A673 (cell line): ENCODE data around the gene TSPAN5. TPM values are rescaled to one million over a fixed set of nuclear protein-coding genes. Genes with fewer than 3 reads are reported as not detected.

Experiments used
- BruUV-seq: library from RNA; stranded (reverse); fragments of 400-500 nt; replicated peaks from 2 replicates; lab custom pipeline; 2021; lab: Mats Ljungman, UMichigan
- CTCF ChIA-PET: fragments of 300-600 bp; sonication (Branson Sonifier 250); formaldehyde crosslinking; loops from one replicate; lab custom pipeline; 2022; ENCODE audit warnings: antibody characterized with exemption; lab: Charles Lee
- POLR2A ChIA-PET: fragments of 300-600 bp; sonication (Branson Sonifier 250); formaldehyde crosslinking; loops from one replicate; lab custom pipeline; 2022; ENCODE audit warnings: antibody characterized with exemption; ENCODE audit not compliant: low non-redundant PET; lab: Charles Lee
- DNase-seq: peaks from one replicate; pipeline ENCODE4 v3.0.0-alpha.2; 2015; ENCODE audit warnings: low spot score
- H3K27ac ChIP-seq: fragments of 200-600 bp; sonication (generic); 2 replicates; pipeline ENCODE4 v1.5.1; 2016; ENCODE audit warnings: mixed run types, low read depth, mild to moderate bottlenecking, mixed read lengths, antibody characterized with exemption, low read length; ENCODE audit not compliant: poor library complexity, severe bottlenecking
- H3K27me3 ChIP-seq: fragments of 200-600 bp; sonication (generic); replicated peaks from 2 replicates; pipeline ENCODE4 v1.6.1; 2017; ENCODE audit warnings: mixed run types, low read depth, mild to moderate bottlenecking, mixed read lengths, antibody characterized with exemption, low read length; ENCODE audit not compliant: insufficient read depth, poor library complexity
- H3K36me3 ChIP-seq: fragments of 200-600 bp; sonication (generic); 2 replicates; pipeline ENCODE4 v1.6.1; 2016; ENCODE audit warnings: mixed run types, mild to moderate bottlenecking, mixed read lengths, antibody characterized with exemption, low read length; ENCODE audit not compliant: insufficient read depth, poor library complexity, severe bottlenecking
- H3K4me1 ChIP-seq: fragments of 200-600 bp; sonication (generic); 2 replicates; pipeline ENCODE4 v1.6.1; 2017; ENCODE audit warnings: mixed run types, mild to moderate bottlenecking, mixed read lengths, antibody characterized with exemption, low read length; ENCODE audit not compliant: insufficient read depth, poor library complexity, severe bottlenecking
- H3K4me3 ChIP-seq: fragments of 200-600 bp; sonication (generic); 2 replicates; pipeline ENCODE4 v1.5.1; 2016; ENCODE audit warnings: low read depth, mixed run types, mild to moderate bottlenecking, mixed read lengths, low read length; ENCODE audit not compliant: poor library complexity, severe bottlenecking
- H3K9me3 ChIP-seq: fragments of 200-600 bp; sonication (generic); 2 replicates; pipeline ENCODE4 v1.6.1; 2016; ENCODE audit warnings: mixed run types, low read depth, mild to moderate bottlenecking, mixed read lengths, antibody characterized with exemption, low read length; ENCODE audit not compliant: poor library complexity, severe bottlenecking
- CTCF ChIP-seq: fragments of 300-800, 200-600 bp; sonication (generic); conservative IDR thresholded peaks from 2 replicates; pipeline ENCODE4 v1.5.1; 2017; ENCODE audit warnings: low read depth, mild to moderate bottlenecking, antibody characterized with exemption, low read length, moderate library complexity, mixed read lengths
- EZH2 ChIP-seq: fragments of 200-600 bp; sonication (generic); IDR thresholded peaks from 2 replicates; pipeline ENCODE4 v1.6.1; 2017; ENCODE audit warnings: borderline replicate concordance, low read depth, mild to moderate bottlenecking, mixed read lengths, antibody characterized with exemption, low read length; ENCODE audit not compliant: poor library complexity, severe bottlenecking
- intact Hi-C: fragments of 100-400 bp; cut with micrococcal nuclease; formaldehyde crosslinking; loops from one replicate; pipeline ENCODE4 v1.10.0; 2022; ENCODE audit not compliant: unreplicated experiment
- total RNA-seq: library from RNA; stranded (reverse); gene quantifications from 2 replicates; pipeline ENCODE4 v1.2.3, GENCODE V29; 2021

TSPAN5 gene
- total RNA-seq, 1 experiment from 2014 or later: 15.2 TPM

- ChIA-PET POLR2A (no interaction called here), CTCF (no interaction called here)
- no peak for DNase-seq
- no peak overlapping the region for H3K4me3 ChIP-seq
- no peaks in the 10 kb centered on the region for H3K9me3 ChIP-seq
- no peaks in the 10 kb centered on the region for H3K27me3 ChIP-seq
- no peaks in the 10 kb centered on the region for H3K4me1 ChIP-seq
- intact Hi-C loops: no loop called here
- H3K27ac ChIP-seq: no peak overlapping the region
- TF ChIP-seq EZH2 (no peak), CTCF (no peak)
- BruUV-seq: no TSS peak
- H3K36me3 ChIP-seq: no peaks in the 10 kb centered on the region
These were observed 42.2 kb upstream of the TSPAN5 start for GRCh38 chr4:98700656-98701055.

GRCh38 chr4:98694076-98694475 lies 35.7 kb upstream of the TSPAN5 start:
- no TSS peak for BruUV-seq
- intact Hi-C loops: no loop called here
- Histone ChIP-seq H3K27me3 (no peaks in the 10 kb centered on the region), H3K36me3 (no peaks in the 10 kb centered on the region), H3K27ac (no peak overlapping the region), H3K4me3 (no peak overlapping the region), H3K9me3 (no peaks in the 10 kb centered on the region), H3K4me1 (no peaks in the 10 kb centered on the region)
- ChIA-PET POLR2A (no interaction called here), CTCF (no interaction called here)
- TF ChIP-seq CTCF (no peak), EZH2 (no peak)
- no peak for DNase-seq

- no peak for DNase-seq
- no peak for TF ChIP-seq CTCF
- no peak for TF ChIP-seq EZH2
- BruUV-seq: no TSS peak
- Histone ChIP-seq H3K27ac (no peak overlapping the region), H3K36me3 (no peaks in the 10 kb centered on the region), H3K27me3 (no peaks in the 10 kb centered on the region), H3K4me3 (no peak overlapping the region), H3K9me3 (no peaks in the 10 kb centered on the region), H3K4me1 (no peaks in the 10 kb centered on the region)
- intact Hi-C loops: no loop called here
- POLR2A ChIA-PET: no interaction called here
- CTCF ChIA-PET: no interaction called here
These were observed 34.0 kb upstream of the TSPAN5 start for GRCh38 chr4:98692411-98692810.
